Common myeloid progenitor, CD34-positive (primary cell): ENCODE data around the gene SH3BP4.

Experiments used
- CTCF ChIA-PET: fragments of 350-600 bp; sonication (Branson Sonifier 250); formaldehyde crosslinking; loops from one replicate; lab custom pipeline; 2021; ENCODE audit warnings: antibody characterized with exemption; lab: Charles Lee
- POLR2A ChIA-PET: fragments of 350-600 bp; sonication (Branson Sonifier 250); formaldehyde crosslinking; loops from one replicate; lab custom pipeline; 2021; ENCODE audit warnings: antibody characterized with exemption; lab: Charles Lee
- DNase-seq, 3 donors: peaks; one replicate each; pipeline versions ENCODE4 v3.0.0 to v3.0.0-alpha.2; 2013
- H3K27ac ChIP-seq, 2 experiments: 1 replicate in 1 of 2; 2 replicates in 1 of 2; pipeline ENCODE4 v1.7.0; 2013; ENCODE audit warnings: inconsistent platforms in 2 of 2, low read length in 2 of 2, mild to moderate bottlenecking in 2 of 2, low read depth in 1 of 2, moderate library complexity in 1 of 2; ENCODE audit not compliant: severe bottlenecking in 2 of 2, insufficient read depth in 1 of 2, poor library complexity in 1 of 2
- H3K27me3 ChIP-seq, 5 experiments: replicated peaks in 2 of 5; 1 replicate in 3 of 5; 2 replicates in 2 of 5; pipeline versions ENCODE4 v1.6.1 to v1.7.0; 2013; ENCODE audit warnings: low read length in 4 of 5, mild to moderate bottlenecking in 2 of 5, moderate library complexity in 2 of 5, inconsistent platforms in 1 of 5; ENCODE audit not compliant: insufficient read depth in 5 of 5, control insufficient read depth in 4 of 5
- H3K36me3 ChIP-seq, 4 experiments: 1 replicate in 2 of 4; 2 replicates in 2 of 4; pipeline versions ENCODE4 v1.6.1 to v1.7.0; 2013; ENCODE audit warnings: low read length in 3 of 4, control low read depth in 1 of 4, mild to moderate bottlenecking in 1 of 4; ENCODE audit not compliant: control insufficient read depth in 4 of 4, insufficient read depth in 4 of 4
- H3K4me1 ChIP-seq, 4 experiments: 1 replicate in 3 of 4; 2 replicates in 1 of 4; pipeline versions ENCODE4 v1.6.1 to v1.7.1; 2013; ENCODE audit warnings: low read length in 3 of 4, mild to moderate bottlenecking in 3 of 4, control low read depth in 1 of 4, inconsistent platforms in 1 of 4, moderate library complexity in 1 of 4; ENCODE audit not compliant: control insufficient read depth in 4 of 4, insufficient read depth in 4 of 4; ENCODE audit errors: control extremely low read depth in 1 of 4
- H3K4me3 ChIP-seq, 7 experiments: 1 replicate in 4 of 7; 2 replicates in 3 of 7; pipeline versions ENCODE4 v1.5.1 to v1.7.0; 2013; ENCODE audit warnings: mild to moderate bottlenecking in 7 of 7, low read length in 6 of 7, moderate library complexity in 6 of 7, inconsistent platforms in 2 of 7, low read depth in 2 of 7, control low read depth in 1 of 7; ENCODE audit not compliant: insufficient read depth in 4 of 7, control insufficient read depth in 1 of 7; ENCODE audit errors: extremely low read depth in 1 of 7
- H3K9me3 ChIP-seq, 5 experiments: 1 replicate in 4 of 5; 2 replicates in 1 of 5; pipeline versions ENCODE4 v1.6.1 to v1.7.1; 2013; ENCODE audit warnings: low read length in 4 of 5, mild to moderate bottlenecking in 2 of 5, inconsistent platforms in 1 of 5, low read depth in 1 of 5, moderate library complexity in 1 of 5; ENCODE audit not compliant: control insufficient read depth in 4 of 5, insufficient read depth in 2 of 5; ENCODE audit errors: control extremely low read depth in 1 of 5
- WGBS: methylation state at CpG from one replicate; pipeline ENCODE4 v1.1.5; 2013; ENCODE audit not compliant: insufficient coverage; 5-methylcytosine and 5-hydroxymethylcytosine counted together

SH3BP4 gene

GRCh38 chr2:235030936-235031335 is 79.1 kb downstream of the SH3BP4 start:
- Histone ChIP-seq H3K27ac (no peak overlapping the region), H3K4me1 (no peaks in the 10 kb centered on the region), H3K36me3 (peaks cover 0 to 11% (median 2%) of the 10 kb centered on the region in 4 experiments), H3K4me3 (no peak overlapping the region), H3K27me3 (no peaks in the 10 kb centered on the region), H3K9me3 (no peaks in the 10 kb centered on the region)
- no peak for DNase-seq
- CTCF ChIA-PET, result interaction anchor here (0.8 to 1.2 kb wide), 2 partner anchors 12 to 25 kb away, joined by 3 to 4 read pairs; no protein-coding TSS in a partner anchor
- POLR2A ChIA-PET, result interaction anchor here (0.9 kb wide), 1 partner anchor 10 kb away, joined by 4 read pairs; no protein-coding TSS in a partner anchor
- WGBS, result 86% methylated on average over 4 of the region's 4 CpGs

GRCh38 chr2:235031686-235032373 is 80.0 kb downstream of the SH3BP4 start:
- ChIA-PET POLR2A (no interaction called here), CTCF (interaction anchor here (1.2 kb wide), 1 partner anchor 11 kb away, joined by 3 read pairs; no protein-coding TSS in a partner anchor)
- peaks cover 0 to 14% (median 3%) of the 10 kb centered on the region in 4 experiments for H3K36me3 ChIP-seq

DNA sequence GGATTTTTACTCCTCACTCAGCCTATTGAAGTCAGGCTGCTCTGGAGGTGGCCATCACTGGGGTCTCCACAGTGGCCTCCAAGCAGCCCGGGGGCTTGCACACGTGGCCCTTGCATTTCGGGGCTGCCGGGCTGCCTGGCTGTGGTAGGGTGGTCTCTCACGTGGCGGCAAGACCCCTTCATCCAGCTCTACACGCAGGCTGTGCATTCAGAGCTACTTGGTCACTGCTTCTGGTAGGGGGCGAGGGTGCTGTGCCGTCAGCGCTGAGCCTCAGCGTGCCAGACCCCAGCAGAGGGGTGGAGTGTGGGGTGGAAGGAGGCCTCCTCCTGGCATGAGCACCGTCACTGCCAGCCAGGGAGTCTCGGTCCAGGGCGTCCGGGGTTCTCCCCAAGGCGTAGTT is 80.6 kb downstream of the SH3BP4 start:
- Histone ChIP-seq H3K4me1 (no peaks in the 10 kb centered on the region), H3K9me3 (no peaks in the 10 kb centered on the region), H3K4me3 (no peak overlapping the region), H3K27me3 (no peaks in the 10 kb centered on the region), H3K27ac (no peak overlapping the region), H3K36me3 (peaks cover 0 to 15% (median 3%) of the 10 kb centered on the region in 4 experiments)
- whole genome bisulfite sequencing, result 94% methylated on average over 14 of the region's 16 CpGs
- POLR2A ChIA-PET, result no interaction called here
- no peak for DNase-seq
- CTCF ChIA-PET, result interaction anchor here (1.8 kb wide), 1 partner anchor 75 kb away, joined by 5 read pairs; no protein-coding TSS in a partner anchor

More at GRCh38 chr2:235031686-235032373, 80.0 kb downstream of the SH3BP4 start:
- no peaks in the 10 kb centered on the region for H3K27me3 ChIP-seq
- no peak for DNase-seq
- H3K4me3 ChIP-seq, result no peak overlapping the region
- no peak overlapping the region for H3K27ac ChIP-seq
- H3K9me3 ChIP-seq, result no peaks in the 10 kb centered on the region
- no peaks in the 10 kb centered on the region for H3K4me1 ChIP-seq
- whole genome bisulfite sequencing, result 93% methylated on average over 13 of the region's 16 CpGs

GRCh38 chr2:235032949-235033348 is 81.1 kb downstream of the SH3BP4 start:
- H3K4me1 ChIP-seq, result no peaks in the 10 kb centered on the region
- DNase-seq, result no peak
- H3K27me3 ChIP-seq, result no peaks in the 10 kb centered on the region
- ChIA-PET CTCF (interaction anchor here (1.2 to 1.8 kb wide), 2 partner anchors 75 to 488 kb away, joined by 3 to 5 read pairs; no protein-coding TSS in a partner anchor), POLR2A (no interaction called here)
- WGBS, result 92% methylated on average over 5 of the region's 10 CpGs
- no peak overlapping the region for H3K27ac ChIP-seq
- peaks cover 0 to 15% (median 3%) of the 10 kb centered on the region in 4 experiments for H3K36me3 ChIP-seq
- H3K4me3 ChIP-seq, result no peak overlapping the region
- H3K9me3 ChIP-seq, result no peaks in the 10 kb centered on the region

- POLR2A ChIA-PET, result no interaction called here
- no peak overlapping the region for H3K4me3 ChIP-seq
- no peaks in the 10 kb centered on the region for H3K4me1 ChIP-seq
- DNase-seq, result no peak
- H3K36me3 ChIP-seq, result peaks cover 0 to 21% (median 4%) of the 10 kb centered on the region in 4 experiments
- H3K9me3 ChIP-seq, result no peaks in the 10 kb centered on the region
- H3K27ac ChIP-seq, result no peak overlapping the region
- CTCF ChIA-PET, result interaction anchor here (0.6 to 1.8 kb wide), 2 partner anchors 25 to 77 kb away, joined by 3 to 5 read pairs; no protein-coding TSS in a partner anchor
- H3K27me3 ChIP-seq, result no peaks in the 10 kb centered on the region
- 95% methylated on average over 29 of the region's 30 CpGs for WGBS
Measured at GRCh38 chr2:235034265-235035118, 82.7 kb downstream of the SH3BP4 start.

DNA sequence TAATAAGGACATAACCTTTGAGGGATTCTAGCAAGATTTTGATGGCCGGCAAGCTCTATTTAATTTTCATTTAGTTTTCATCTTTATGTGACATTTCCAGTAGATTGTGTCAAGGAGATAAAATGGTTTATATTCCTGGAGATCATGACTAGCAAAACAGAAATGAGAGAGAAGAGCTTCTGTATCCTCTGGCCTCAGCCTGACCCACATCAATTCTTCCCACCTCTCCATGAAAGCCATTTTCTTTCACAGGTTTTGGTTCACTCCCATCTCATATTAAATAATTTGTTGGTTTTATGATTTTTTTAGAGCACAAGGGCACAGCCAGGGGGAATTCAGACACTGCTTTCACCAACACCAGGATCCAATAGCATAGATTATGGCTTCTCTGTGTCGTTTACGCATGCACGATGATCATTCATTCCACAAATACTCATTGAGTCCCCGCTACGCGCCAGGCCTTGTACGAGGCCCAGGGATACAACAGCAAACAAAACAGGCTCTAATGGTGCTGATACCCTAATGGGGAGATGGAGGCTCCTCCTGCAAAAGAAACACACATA is 85.9 kb downstream of the SH3BP4 start:
- Histone ChIP-seq H3K36me3 (peaks cover 0 to 43% (median 12%) of the 10 kb centered on the region in 4 experiments), H3K9me3 (no peaks in the 10 kb centered on the region), H3K27me3 (no peaks in the 10 kb centered on the region), H3K27ac (no peak overlapping the region), H3K4me1 (no peaks in the 10 kb centered on the region), H3K4me3 (no peak overlapping the region)
- WGBS, result 97% methylated on average over 5 of the region's 8 CpGs
- CTCF ChIA-PET, result no interaction called here
- no peak for DNase-seq
- POLR2A ChIA-PET, result no interaction called here
